ENCODE measurements around the gene KIRREL3.
A peak's percentile ranks its signal among the peaks of the same experiment; 100 is the strongest.

The KIRREL3 gene

DNA sequence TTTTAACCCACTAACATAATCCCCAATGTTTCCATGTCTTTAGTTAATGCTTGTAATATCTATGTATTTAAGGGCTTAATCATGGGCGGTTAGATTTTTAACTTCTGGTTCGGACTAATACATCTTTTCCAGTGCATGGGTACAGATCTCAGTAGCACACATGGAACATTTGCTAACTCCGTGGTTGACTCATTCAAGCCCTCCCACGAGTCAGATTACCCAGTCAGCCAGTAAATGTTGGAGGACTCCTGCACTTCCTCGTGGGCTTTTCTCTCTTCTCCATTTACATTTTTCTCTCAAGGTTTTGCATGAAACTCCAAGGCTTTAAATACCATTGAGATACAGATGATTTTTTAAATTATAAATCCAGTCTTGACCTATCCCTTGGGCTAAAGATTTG, 331.2 kb downstream of the KIRREL3 start:
- DNase-seq (ENCODE audit: low spot score): peak; percentile 42

DNA sequence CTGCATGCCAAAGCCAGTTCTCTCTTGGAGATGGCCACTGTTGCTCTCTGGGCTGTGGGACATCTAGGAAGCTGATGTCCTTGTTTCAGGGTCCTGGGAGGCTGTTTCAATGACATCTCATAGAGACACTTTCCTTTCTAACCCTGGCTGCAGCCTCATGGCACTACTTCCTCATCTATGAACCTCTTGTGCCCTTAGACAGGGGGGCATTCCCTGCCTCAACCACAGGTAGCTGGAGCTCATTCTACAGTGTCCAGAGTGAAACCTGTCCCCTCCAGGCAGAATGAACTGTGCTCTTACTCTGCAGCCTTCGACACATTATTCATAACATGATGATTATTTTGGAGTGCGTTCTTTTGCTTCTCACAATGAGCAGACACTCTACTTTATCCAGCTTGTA, 335.9 kb downstream of the KIRREL3 start:
- no peak for DNase-seq (ENCODE audit: low spot score)

DNA sequence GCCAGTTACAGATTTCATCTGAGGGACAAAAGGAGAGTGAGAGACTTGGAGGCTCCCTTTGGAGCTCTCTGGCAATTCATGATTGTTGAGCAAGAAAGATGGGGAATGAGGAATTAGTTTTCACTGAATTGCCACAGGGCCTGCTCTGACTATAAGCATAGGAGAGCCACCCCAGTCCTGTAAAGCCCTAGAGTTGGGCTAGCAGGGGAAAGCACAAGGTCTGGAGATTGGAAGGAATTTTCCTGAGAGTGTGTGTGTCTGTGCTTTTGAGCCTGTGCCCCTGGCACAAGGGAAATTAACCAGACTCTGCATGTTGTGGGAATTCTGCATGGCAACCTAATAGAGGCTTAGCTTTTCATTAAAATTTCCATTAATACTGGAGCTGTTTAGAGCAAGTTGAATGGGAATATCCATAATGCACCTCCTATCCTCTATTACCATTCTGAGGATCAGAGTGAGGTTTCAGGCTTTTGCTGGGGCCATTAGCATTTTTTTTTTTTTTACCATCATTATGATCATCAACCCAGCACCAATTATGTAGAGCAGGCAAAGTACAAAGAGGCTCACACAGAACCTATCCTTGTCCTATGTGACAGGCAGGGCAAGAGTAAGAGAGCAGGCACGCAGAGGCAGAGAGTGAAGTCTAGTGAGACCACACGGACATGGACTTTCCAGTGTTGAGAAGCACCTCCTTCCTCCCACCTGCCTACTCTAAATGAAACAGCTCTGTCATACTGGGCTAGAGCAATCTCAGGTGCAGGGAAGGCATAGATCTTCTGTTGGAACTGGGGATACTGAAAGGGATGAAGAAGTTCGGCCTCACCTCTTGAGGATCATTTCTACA, 336.6 kb downstream of the KIRREL3 start:
- no peak for DNase-seq (ENCODE audit: low spot score)

DNA sequence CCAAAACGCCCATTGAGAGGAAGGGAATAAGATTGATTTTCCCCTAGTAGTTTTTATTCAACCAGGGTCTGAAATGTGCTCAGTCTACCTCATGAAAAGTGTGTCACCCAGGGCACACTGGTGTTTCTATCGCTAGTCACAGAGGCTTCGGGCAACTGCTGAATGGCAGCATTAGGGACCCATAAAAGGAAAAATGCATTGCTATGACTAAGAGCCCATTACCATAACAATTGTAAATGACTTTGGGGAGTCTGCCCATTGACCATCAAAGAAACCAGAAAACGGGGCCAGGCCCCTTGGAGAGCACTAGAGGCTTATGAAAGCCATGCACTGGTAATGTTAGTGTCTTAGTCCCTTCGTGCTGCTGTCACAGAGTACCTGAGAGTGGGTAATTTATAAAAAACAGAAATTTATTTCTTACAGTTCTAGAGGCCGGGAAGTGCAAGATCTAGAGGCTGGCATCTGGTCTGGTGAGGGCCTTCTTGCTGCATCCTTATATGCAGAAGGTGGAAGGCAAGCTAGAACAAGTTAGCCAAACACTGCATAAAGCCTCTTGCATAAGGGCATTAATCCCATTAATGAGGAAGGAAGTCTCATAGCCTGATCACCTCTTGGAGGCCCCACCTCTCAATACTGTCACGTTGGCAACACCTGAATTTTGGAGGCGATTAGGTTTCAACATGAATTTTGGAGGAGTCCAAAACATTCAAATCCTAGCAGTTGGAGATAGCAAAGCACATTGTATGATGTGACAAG, 338.4 kb downstream of the KIRREL3 start:
- DNase-seq (ENCODE audit: low spot score): no peak

DNA sequence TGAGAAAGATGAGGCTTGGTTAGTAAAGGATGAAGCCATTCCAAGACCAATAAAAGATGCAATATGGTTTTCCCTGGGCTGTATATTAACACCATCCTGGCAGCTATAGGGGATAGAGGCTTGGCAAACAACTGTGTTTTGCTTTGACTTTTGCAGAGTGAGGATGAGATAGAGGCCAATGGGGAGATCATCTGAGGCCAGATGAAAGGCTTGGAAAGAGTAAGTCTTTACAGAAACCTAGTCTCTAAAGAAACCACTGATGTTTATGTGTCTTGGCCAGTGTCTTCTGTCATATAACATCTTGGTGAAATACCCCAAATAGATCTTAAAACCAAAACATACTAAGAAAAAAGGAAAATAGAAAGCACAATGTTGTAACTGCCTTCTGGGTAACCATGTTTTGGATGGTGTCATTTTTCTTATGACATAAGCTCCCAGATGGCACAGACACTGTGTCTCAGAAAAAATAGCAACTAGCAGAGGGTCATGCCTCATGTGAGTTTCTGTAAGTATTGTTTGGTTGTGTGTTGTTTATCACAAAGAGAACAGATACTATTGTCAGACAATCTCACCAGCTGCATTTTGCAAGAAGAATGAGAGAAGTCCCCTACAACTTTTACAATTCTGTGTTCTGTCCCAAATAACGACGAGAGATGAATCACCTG, 339.7 kb downstream of the KIRREL3 start:
- no peak for DNase-seq (ENCODE audit: low spot score)

DNA sequence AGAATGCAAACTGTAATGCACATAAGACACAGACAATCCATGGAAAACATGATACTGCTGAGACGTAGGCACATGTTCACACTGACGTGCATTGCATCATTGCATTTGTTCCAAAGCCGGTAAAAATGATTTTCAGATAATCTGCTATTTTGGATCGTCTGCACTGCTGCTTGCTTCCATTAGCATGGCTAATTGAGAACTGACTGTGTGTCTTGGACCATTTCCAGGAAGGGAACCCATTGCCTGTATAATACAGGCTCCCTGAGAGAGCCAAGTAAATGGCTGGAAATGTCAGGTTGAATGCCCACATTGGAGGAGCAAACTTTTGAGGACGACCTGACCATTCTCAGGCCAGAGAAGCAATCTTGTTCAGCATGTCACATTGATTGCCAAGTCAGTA, 340.2 kb downstream of the KIRREL3 start:
- DNase-seq (ENCODE audit: low spot score): no peak

DNA sequence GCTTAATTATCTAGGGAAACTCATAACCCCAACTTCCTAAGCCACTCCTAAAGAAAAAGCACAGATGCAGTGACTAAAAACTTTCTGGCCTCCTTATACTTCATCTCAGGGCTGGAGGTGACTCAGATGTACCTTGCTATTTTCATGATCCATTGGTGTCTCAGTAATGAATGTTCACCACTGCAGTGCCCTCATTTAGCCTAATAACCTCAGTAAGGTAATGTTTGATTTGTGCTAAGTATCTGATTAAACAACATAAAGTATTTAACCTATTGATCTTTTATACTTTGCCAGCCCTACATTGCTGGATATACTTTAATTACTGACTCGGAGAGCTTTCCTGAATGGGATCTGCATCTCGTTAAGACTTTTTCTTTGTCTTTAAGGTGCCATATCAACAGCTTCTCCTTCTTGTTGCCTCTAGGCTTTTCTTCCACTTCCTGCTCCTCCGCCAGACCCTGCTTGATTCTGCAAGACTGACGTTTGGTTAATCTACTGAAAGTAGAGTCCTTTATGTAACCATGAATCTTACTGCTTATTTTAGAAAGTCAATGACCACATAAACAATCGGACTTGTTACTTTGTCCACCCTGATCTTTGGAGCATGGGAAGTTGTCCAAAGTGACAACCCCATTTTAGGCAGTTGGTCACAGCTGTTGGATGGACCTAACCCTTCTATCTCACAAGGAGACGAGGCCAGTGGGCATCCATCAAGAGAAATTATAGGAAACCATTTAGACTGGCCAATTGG, 342.1 kb downstream of the KIRREL3 start:
- no peak for DNase-seq (ENCODE audit: low spot score)

DNA sequence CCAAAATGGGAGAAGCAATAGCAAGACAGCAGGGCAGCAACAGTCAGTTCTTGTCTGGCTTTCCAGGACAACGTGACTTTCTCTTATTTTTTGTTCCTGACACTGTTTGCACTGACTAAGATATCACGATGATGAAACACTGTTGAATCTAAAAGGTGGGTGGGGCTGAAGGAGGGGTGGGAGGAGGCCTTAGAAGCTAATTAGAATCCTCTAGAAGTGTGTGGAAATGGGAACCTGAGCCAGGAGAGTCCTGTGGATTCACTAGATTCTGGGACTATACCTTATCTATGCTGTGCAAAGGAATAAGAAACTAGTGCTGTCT, 344.8 kb downstream of the KIRREL3 start:
- DNase-seq (ENCODE audit: low spot score): no peak

DNA sequence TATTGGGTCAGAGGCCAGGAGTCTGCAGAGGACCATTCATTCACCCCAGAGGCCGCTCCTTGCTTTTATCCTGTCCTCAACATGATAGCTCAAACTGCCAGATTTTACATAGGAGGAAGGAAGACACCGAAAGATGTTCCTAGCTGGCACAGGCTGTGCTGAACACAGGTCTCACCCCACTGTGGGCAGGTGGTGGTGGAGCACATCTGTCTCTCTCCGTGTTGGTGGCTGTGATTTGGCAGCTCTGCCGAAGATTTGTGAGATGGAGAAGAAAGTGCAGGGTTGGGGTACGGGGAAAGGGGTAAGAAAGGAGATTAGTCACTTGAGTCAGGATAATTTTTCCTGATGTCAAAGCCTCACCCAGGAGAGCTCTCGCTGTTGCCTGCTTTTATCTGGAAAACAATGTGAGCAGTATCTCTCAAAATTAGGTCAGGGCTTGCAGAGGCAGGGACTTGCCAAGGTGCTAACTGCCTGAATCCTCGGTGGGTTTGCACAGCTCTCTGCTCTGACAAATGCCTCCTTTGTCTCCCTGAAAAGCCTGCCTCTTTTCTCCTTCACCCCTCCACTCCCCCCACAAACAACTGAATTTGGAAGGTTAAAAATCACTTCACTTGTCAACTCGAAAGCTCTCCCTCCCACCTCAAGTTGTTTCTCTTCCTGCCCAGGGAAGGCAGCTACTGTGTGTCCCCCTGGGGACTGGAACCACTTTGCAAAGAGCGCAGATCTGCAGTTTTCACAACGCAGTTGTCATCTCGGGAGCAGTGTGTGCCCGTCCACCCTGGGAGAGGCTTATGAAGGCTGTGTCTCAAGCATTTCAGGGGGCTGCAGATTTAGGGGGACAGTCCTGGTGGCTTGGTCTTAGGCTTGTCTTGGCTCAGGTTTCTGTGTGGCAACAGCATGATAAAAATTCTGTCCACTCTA, 345.4 kb downstream of the KIRREL3 start:
- DNase-seq (ENCODE audit: low spot score): no peak

DNA sequence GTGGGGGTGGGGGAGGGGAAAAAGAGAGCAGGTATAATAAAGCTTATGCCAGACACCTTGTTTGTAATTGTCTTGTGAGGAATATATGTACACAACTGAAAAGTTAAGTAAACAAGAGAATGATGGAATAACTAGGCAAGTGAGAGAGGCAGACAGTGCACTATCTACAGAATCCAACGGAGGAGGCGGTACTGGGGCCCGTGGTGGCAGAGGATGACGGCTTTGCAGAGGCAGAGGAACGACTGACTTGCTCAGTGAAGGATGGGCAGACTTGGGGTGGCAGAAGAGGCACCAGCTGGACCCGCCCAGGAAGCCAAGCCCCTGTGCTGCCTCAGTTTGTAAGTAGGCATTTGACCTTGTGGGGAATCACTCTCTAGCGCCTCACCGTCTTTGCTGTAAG, 347.5 kb downstream of the KIRREL3 start:
- no peak for DNase-seq (ENCODE audit: low spot score)

DNA sequence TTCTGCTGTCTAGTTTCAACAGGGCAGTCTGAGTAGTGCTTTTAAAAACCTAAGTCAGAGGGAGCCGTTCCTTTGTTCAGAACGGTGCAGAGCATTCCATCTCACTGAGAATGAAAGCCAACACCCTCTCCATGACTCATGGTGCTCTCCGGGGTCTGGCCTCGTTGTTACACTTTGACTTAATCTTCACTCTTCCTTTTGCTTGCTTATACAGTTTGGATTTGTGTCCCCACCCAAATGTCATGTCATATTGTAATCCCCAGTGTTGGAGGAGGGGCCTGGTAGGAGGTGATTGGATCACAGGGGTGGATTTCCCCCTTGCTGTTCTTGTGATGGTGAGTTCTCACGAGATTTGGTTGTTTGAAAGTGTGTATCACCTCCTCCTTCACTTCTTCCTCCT, 352.8 kb downstream of the KIRREL3 start:
- peak; percentile 81 for DNase-seq (ENCODE audit: low spot score)

DNA sequence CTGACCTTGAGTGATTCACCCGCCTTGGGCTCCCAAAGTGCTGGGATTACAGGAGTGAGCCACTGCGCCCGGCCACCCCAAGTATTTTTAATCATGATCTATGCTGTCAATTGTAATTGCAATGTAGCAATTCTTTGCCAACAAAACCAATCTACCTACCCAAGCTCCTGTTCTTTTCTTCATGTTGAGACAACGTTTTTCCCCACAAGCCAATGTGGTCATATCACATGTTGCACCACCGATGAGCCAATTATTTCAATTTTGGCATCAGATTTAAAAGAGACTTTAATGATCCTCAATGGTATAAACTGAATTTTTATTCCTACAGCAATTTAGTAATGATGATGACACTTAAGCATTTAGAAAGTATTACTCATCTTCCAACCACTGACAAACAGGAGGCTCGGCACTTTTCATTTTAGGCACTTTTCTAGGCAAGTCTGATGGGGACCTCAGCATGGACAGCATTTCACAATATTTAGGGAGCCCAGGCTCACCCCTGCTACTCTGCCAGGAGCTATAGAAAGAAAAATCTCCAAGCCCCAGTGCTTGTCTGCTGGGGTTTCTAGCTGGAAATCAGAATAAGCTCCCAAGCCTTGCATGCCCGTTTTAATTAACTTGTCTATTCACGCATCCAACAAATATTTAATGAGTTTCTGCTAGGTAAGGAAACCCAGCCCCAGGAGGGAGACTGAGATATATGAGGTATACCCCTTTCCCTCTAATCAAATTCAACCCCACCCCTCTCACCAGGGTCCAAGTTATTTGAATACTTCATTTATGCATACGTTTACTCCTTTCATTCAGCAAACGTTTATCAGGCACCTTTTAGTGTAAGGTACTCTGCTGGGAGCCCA, 353.6 kb downstream of the KIRREL3 start:
- DNase-seq (ENCODE audit: low spot score): peak; percentile 17

DNA sequence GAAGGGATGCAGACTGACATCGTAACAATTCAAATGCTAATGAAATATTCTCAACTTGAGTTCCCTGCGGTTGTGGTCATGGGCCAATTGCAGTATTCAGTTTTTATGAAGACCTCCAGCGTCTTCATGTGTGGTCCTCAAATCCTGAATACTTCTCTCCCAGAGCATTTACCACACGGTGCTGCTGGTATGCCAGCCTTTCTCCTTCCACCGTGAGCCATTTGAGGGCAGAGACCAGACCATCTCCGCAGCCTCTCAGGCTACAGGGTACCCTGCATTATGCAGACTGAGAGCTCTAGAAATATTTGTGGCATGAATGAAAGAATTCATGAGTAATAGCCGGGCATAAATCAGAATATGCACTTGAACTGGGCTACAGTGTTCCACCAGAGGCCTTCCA, 355.4 kb downstream of the KIRREL3 start:
- DNase-seq (ENCODE audit: low spot score): no peak

DNA sequence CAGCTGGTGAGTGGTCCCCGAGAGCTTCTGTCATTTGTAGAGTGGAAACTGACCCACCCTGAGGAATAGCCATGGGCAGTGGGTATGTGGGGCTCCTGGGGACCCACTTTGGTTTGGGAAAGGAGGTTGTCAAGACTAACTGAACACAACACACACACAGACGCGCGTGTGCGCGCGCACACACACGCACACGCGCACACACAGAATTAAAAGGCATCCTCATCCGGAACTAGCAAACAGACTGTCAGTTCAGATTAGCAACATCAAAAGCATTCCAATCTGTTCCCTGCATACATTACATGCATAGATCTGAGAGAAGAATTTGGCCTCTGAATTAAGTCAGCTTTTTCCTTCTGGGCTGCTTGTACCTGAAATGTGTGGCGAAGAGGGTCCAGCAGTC, 360.4 kb downstream of the KIRREL3 start:
- no peak for DNase-seq (ENCODE audit: low spot score)

DNA sequence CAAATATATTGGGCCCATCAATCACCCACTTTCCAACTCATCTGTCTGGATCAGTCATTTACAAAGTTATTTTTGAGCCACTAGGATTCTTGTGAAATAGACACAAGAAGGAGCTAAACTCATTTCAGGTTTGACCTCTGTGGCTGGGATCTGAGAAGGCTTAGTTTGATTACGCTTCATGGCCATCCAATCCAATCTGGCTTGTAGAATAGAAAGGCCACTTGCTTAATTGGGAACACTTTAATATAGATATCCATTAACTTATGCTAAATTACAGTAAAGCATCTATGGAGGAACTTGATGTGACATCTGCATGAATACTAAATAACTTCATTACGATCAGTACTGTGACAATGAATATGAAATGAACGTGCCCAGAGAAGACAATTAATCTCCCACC, 360.9 kb downstream of the KIRREL3 start:
- DNase-seq (ENCODE audit: low spot score): no peak

DNA sequence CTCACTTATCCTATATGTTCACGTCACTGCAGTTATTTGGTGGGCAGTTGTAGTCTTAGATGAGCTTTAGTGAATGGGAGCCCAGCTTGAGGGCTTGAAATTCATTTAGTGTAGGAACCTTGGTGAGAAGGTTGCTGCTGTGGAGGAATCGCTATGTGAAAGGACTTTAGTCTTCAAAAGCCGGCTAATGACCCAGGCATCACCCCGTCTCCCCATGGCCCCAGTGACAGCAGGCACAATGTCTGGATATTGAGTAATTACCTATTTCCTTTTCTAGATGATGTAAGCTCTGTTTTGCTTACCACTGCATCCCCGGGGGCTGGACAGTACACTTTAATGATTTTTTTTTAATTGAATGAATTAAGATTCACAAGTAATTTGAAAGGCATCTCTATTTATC, 361.9 kb downstream of the KIRREL3 start:
- DNase-seq (ENCODE audit: low spot score): no peak

DNA sequence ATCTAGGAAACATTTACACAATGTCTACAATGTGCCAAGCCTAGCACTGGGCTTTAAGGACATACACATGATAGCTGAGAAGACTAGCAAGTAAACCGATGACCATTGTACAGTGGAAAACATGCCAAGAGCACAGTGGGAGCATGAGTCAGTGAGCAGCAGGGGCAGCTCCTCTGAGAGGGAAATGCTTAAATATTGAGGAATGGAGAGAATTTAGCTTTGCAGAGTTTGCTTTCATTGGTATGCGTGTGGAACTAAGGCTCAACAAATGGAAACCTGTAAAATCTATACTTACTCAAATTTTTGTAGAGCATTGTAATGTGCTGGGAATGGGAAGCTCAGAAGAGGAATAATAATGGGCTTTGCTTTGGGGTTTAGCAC, 362.8 kb downstream of the KIRREL3 start:
- peak; percentile 23 for DNase-seq (ENCODE audit: low spot score)

DNA sequence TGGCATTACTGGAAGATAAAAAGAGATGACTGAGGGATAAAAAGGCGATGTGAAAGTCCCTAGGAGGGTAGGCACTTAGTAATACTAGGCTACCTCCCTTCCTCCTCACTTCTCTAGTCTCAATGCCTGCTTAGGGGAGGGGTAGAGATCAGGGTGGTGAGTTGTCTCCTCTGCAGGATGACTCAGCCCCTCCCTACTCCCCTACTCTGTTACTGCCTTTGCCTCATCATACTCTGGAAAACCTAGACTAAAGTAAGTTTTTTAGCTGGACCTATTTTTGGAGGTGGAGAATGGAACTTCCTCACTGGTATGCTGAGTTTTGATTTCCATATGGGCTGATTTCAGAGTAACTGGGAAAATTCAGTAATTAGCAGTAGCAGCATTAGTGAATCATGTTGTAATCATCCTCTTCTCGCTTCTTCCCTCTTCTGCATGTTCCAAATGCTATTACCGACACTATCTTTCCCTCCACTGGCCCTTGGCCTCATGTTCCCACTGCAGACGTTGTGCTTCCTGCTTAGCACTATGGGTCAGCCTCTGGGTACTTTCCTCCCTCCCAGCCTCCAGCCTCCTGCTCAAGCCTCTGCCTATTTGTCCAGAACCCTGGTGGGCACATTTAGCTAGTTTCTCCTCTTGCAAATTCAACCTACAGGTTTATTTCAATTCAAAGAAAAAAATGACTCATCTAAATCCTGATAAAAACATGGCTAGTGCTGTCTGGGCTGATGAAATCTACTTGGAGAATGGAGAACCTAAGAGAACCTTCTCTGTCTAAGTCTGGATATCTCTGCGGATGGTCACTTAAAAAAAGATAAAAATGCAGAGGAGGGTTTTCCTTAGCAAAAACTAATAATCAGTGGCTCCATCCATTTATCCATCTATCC, 363.4 kb downstream of the KIRREL3 start:
- peak; percentile 69 for DNase-seq (ENCODE audit: low spot score)

DNA sequence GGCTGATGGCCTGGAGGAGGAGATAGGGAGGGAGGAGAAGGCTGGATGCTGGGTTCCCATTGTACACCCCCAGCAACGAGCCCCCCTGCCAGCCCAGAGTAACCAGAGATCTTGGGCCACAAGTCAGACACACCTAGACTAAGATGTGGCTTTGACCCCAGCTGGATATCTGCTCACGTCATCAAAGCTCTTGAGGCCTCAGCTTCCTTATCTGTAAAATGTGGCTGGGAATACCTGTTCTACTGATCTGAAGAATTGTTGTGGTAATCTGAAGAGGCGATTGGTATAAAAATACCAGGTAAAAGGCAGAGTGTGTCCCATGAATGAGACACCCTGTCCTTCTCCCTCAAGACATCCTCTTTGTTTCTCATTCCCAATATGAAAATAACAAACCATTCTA, 365.1 kb downstream of the KIRREL3 start:
- DNase-seq (ENCODE audit: low spot score): no peak

All from kidney tubule cell (primary cell).